ENCODE data around the gene BRIP1. TPM values are rescaled to one million over a fixed set of nuclear protein-coding genes. Genes with fewer than 3 reads are reported as not detected.

Gene BRIP1
- total RNA-seq, 1 experiment from 2014 or later, result 12.0 TPM

DNA sequence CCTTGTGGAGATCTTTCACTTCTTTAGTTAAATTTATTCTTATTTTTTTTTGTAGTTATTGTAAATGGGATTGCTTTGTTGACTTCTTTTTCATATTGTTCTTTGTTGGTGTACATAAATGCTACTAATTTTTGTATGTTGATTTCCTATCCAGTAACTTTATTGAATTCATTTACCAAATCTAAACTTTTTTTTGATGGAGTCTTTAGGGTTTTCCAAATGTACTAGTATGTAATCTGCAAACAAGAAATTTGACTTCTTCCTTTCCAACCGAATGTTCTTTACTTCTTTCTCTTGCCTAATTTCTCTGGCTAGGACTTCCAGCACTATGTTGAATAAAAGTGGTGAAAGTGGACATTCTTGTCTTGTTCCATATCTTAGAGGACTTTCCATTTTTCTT, 230.5 kb downstream of the BRIP1 start:
- no peak for DNase-seq
- H3K4me3 ChIP-seq (ENCODE audit: insufficient read depth, low read depth, low read length), result no peak overlapping the region

DNA sequence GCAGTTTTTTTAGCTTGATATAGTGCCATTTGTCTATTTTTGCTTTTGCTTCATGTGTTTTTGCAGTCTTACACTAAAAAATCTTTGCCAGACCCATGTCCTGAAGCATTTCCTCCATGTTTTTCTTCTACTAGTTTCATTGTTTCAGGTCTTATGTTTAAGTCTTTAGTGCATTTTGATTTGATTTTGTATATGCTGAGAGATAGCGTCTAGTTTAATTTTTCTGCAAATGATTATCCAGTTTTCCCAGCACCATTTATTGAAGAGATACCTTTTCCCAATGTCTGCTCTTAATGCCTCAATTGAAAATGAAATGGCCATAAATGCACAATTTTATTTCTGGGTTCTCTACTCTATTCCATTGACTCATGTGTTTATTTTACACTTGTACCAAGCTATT, 231.5 kb downstream of the BRIP1 start:
- no peak for DNase-seq
- Histone ChIP-seq H3K27me3 (ENCODE audit: control insufficient read depth, insufficient read depth, low read length) (no peaks in the 10 kb centered on the region), H3K4me3 (ENCODE audit: insufficient read depth, low read depth, low read length) (no peak overlapping the region), H3K36me3 (replicated peaks; ENCODE audit: control insufficient read depth, insufficient read depth, low read length) (no peaks in the 10 kb centered on the region)

More for the DNA sequence above, 230.5 kb downstream of the BRIP1 start:
- Histone ChIP-seq H3K36me3 (replicated peaks; ENCODE audit: control insufficient read depth, insufficient read depth, low read length) (no peaks in the 10 kb centered on the region), H3K27me3 (ENCODE audit: control insufficient read depth, insufficient read depth, low read length) (no peaks in the 10 kb centered on the region)

Other genes starting within 250 kb of the BRIP1 start
- 17.2 and 20.2 TPM in 2 replicates for gene INTS2, start 64.5 kb upstream of the BRIP1 start, total RNA-seq (2014; rRNA removed; shearing (Covaris generic))
- 18.7 and 35.1 TPM in 2 replicates for gene MED13, start 201.8 kb upstream of the BRIP1 start, total RNA-seq (2014; rRNA removed; shearing (Covaris generic))